K562 (cell line): ENCODE data around the gene ARMC8. TPM values are rescaled to one million over a fixed set of nuclear protein-coding genes. Genes with fewer than 3 reads are reported as not detected.

Source experiments
- CHD7 ChIP-seq: fragments of 200-600 bp; sonication (generic); IDR thresholded peaks from one replicate; pipeline ENCODE4 v1.6.1; 2012; ENCODE audit warnings: mild to moderate bottlenecking, low read depth, low read length, inconsistent platforms
- U2AF1 ChIP-seq: fragments of 200-400 bp; formaldehyde crosslinking; optimal IDR thresholded peaks from 2 replicates; pipeline ENCODE3; 2017; ENCODE audit warnings: mild to moderate bottlenecking, low read depth, low read length, moderate library complexity
- polyA plus RNA-seq, 8 experiments: library from polyadenylated mRNA; depleted of rRNA in 4 of 8; stranded (reverse) in 5 of 8; unstranded in 3 of 8; fragments of >200 nt; fragmentation: Nextera tagmentation in 2 of 8; fragmentation: Illumina TruSeq in 1 of 8; extraction: Ambion mirVana in 2 of 8; extraction: Trizol in 1 of 8; gene quantifications; 2 replicates each; pipeline versions ENCODE4 v1.2.1 to v1.2.3, GENCODE V29; 2011 to 2014; ENCODE audit warnings: inconsistent platforms in 1 of 8, missing spikeins in 1 of 8
- total RNA-seq, 7 experiments: library from RNA; depleted of rRNA in 6 of 7; stranded (reverse); fragments of >200 nt in 6 of 7; fragmentation: Illumina TruSeq in 2 of 7; extraction: Trizol in 2 of 7; gene quantifications; 2 replicates each; pipeline versions ENCODE4 v1.2.1 to v1.2.3, GENCODE V29; 2011 to 2021; ENCODE audit warnings: low replicate concordance in 1 of 7

Gene ARMC8
- total and polyA plus RNA-seq, 9 of the 15 experiments (the other 6 are each of a cell fraction or from before 2014, with no cell fraction given), result 22.4 to 76.1 (median 37.3) TPM

GRCh38 chr3:138187296-138188012 is at the start of gene ARMC8 (continued):
- TF ChIP-seq CHD7 (no peak), U2AF1 (no peak)
